ENCODE data around the gene MAIP1. TPM values are rescaled to one million over a fixed set of nuclear protein-coding genes. Genes with fewer than 3 reads are reported as not detected.
"Not testable (repeated sequence)": the region's sequence is repeated elsewhere in the genome, so short reads cannot be mapped to it uniquely, and the experiment has no call there.

The MAIP1 gene
- total RNA-seq: 10 to 100 TPM; 19.2 to 20.0 TPM

DNA sequence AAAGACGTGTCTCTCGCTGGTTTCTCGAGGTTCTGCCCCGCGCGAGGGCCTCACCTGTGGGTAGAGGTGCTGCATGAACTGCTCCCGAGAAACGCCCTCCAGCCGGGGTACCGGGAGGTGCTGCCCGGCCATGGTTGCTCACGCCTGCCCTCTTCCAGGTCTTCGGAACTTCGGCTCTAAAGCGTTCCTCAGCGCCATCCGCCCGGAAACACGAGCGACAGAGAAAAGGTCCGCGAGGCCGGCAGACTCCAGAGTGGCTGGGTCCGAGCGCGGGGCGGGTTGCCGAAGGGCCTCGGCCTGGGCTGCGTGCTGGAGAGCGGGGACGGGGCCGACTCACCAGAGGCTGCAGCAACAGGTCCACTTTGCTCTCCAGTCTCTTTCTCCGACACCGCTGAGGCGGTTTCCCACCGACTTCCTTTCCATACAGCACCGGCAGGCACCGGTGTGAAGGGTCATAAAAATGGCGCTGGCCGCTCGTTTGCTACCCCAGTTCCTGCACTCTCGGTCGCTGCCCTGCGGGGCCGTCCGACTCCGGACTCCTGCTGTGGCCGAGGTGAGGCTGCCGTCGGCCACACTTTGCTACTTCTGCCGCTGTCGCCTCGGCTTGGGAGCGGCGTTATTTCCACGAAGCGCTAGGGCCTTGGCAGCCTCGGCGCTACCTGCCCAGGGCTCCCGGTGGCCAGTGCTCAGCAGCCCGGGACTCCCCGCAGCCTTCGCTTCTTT lies at the start of gene MAIP1, which contains the start of gene TYW5:
TSS of gene MAIP1 (plus strand) at position 244 of the 723 bp plus-strand sequence. CDS start at position 461, 217 bp downstream.
TSS of gene TYW5 (minus strand) at position 153 of the 723 bp plus-strand sequence. CDS start at position 132, 21 bp downstream.
- peak; percentile 84 for ATAC-seq (ENCODE audit: low read depth)
- H3K4me1 Mint-ChIP-seq: peaks cover 40% of the 10 kb centered on the region
- peak; percentile 83 for DNase-seq
- H3K27ac Mint-ChIP-seq: peak within 1 kb of the TSS; percentile 86
- no peaks in the 10 kb centered on the region for H3K9me3 Mint-ChIP-seq
- POLR2A ChIA-PET: interaction anchor here (0.7 to 1.0 kb wide), 2 partner anchors 8 to 43 kb away, joined by 3 read pairs; no protein-coding TSS in a partner anchor
- peaks cover 4% of the 10 kb centered on the region for H3K36me3 Mint-ChIP-seq
- no peaks in the 10 kb centered on the region for H3K27me3 Mint-ChIP-seq
- H3K4me3 Mint-ChIP-seq: peak within 1 kb of the TSS; percentile 92

DNA sequence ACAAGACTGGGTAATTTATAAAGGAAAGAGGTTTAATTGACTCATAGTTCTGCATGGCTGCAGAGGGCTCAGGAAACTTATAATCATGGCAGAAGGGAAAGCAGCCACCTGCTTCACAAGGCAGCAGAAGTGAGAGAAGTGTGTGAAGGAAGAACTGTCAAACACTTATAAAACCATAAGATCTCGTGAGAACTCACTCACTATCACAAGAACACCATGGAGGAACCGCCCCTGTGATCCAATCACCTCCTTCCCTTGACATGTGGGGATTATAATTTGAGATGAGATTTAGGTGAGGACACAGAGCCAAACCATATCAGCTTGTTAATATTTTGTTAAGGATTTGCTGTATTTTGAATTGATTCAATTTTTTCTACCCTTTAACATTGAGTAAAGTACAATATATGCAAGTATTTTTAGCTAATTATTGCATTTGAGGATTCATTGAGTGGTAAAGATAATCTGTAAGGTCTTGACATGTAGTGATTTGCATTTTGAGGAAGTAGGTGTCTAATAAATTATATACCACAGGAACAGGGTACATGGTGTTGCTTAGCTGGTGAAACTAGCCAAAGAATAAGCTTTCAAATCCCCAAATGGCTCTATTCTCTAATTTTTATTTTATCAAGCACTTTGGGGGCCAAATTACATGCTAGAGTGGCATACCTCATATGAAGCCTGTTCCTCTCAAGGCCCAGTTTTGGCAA lies 48.2 kb upstream of the MAIP1 start:
- Mint-ChIP-seq H3K4me1 (peaks cover 8% of the 10 kb centered on the region), H3K4me3 (no peak overlapping the region), H3K9me3 (no peaks in the 10 kb centered on the region), H3K27me3 (peaks cover 35% of the 10 kb centered on the region), H3K36me3 (no peaks in the 10 kb centered on the region), H3K27ac (no peak overlapping the region)
- POLR2A ChIA-PET: no interaction called here
- DNase-seq (no peak), ATAC-seq (ENCODE audit: low read depth) (no peak)

GRCh38 chr2:199910338-199911051 lies 44.9 kb upstream of the MAIP1 start:
- H3K4me3 Mint-ChIP-seq: peak overlapping the region; percentile 94
- ATAC-seq (ENCODE audit: low read depth): no peak
- DNase-seq: no peak
- H3K27me3 Mint-ChIP-seq: peaks cover 22% of the 10 kb centered on the region
- H3K27ac Mint-ChIP-seq: peak overlapping the region; percentile 94
- H3K4me1 Mint-ChIP-seq: peaks cover 25% of the 10 kb centered on the region
- POLR2A ChIA-PET: interaction anchor here (1.5 kb wide), 1 partner anchor 557 kb away, joined by 4 read pairs; no protein-coding TSS in a partner anchor
- H3K9me3 Mint-ChIP-seq: no peaks in the 10 kb centered on the region
- H3K36me3 Mint-ChIP-seq: peaks cover 7% of the 10 kb centered on the region

- POLR2A ChIA-PET: interaction anchor here (1.5 kb wide), 1 partner anchor 556 kb away, joined by 4 read pairs; no protein-coding TSS in a partner anchor
- Mint-ChIP-seq H3K36me3 (peaks cover 14% of the 10 kb centered on the region), H3K4me3 (peak within 1 kb of the TSS; percentile 94), H3K27ac (peak within 1 kb of the TSS; percentile 94), H3K9me3 (no peaks in the 10 kb centered on the region), H3K4me1 (peaks cover 29% of the 10 kb centered on the region), H3K27me3 (peaks cover 16% of the 10 kb centered on the region)
- ATAC-seq (ENCODE audit: low read depth) (peak; percentile 88), DNase-seq (peak; percentile 88)
Measured at GRCh38 chr2:199911052-199911876, 44.1 kb upstream of the MAIP1 start, which contains the start of gene C2orf69. Gene C2orf69, plus strand, starts transcription at chr2:199911293. Its CDS starts 146 bp downstream, at chr2:199911439.

DNA sequence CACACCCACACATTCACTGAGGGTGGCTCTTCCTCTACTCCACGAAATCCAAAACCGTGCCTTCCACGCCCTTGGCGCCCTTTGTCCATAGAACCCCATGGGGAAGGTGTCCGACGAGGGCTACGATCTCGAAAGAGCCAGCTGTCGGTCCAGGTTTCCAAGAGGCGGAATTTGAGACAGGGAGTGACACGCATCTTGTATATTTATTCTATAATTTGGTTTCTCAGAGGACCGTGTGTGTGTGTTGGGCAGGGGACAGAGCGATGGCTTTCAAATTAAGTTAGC lies 43.6 kb upstream of the MAIP1 start:
- Mint-ChIP-seq H3K9me3 (peaks cover 1% of the 10 kb centered on the region), H3K27ac (peak overlapping the region; percentile 94), H3K27me3 (peaks cover 12% of the 10 kb centered on the region), H3K4me3 (peak overlapping the region; percentile 94), H3K4me1 (peaks cover 29% of the 10 kb centered on the region), H3K36me3 (peaks cover 20% of the 10 kb centered on the region)
- ATAC-seq (ENCODE audit: low read depth): no peak
- POLR2A ChIA-PET: interaction anchor here (1.5 kb wide), 1 partner anchor 556 kb away, joined by 4 read pairs; no protein-coding TSS in a partner anchor
- DNase-seq: no peak

DNA sequence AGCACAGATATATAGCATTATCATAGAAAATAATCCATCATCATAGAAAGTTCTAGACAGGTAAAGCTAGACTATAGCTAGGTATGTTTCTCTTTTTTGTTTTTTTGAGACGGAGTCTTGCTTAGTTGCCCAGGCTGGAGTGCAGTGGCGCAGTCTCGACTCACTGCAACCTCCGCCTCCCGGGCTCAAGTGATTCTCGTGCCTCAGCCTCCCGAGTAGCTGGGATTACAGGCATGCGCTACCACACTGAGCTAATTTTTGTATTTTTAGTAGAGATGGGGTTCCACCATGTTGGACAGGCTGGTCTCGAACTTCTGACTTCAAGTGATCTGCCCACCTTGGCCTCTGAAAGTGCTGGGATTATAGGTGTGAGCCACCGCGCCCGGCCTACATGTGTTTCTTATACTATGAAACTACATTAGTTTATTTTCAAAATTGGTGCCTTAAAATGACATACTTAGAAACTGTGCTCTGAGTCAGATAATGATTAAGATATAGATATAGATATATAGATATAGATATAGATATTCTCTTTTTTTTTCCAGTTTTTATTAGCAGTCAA lies 42.7 kb upstream of the MAIP1 start:
- Mint-ChIP-seq H3K36me3 (peaks cover 28% of the 10 kb centered on the region), H3K4me3 (peak overlapping the region; percentile 94), H3K4me1 (peaks cover 32% of the 10 kb centered on the region)
- not testable (repeated sequence) for DNase-seq; ATAC-seq (ENCODE audit: low read depth); H3K27me3 Mint-ChIP-seq; H3K27ac Mint-ChIP-seq; H3K9me3 Mint-ChIP-seq
- POLR2A ChIA-PET: interaction anchor here (0.9 kb wide), 1 partner anchor 42 kb away, joined by 3 read pairs; the partner anchor contains the start of genes MAIP1 and TYW5

DNA sequence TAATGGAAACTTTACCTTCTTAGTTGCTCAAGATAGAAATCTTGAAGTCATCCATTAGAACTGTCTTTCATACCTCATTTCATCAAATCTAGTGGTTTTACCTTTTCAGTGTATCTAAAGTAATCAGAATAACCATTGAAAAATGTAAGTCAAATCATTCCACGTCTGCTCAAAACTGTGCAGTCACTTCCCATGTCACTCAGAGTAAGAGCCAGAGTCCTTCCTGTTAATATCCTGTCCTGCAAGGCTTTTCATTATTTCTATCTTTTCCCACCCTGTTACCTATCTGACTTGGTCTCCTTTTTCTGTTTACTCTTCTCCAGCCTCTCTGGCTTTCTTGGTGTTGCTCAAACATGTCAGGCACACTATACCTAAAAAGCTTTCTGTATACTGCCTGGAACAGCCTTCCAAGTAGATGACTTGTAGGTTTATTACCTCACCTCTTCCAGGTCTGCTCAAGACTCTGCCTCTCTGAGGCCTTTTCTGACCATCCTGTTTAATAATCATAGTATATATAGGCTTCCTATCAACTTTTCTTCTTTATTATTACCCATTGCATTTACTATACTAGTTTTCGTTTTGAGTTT lies 40.9 kb upstream of the MAIP1 start:
- H3K27ac Mint-ChIP-seq: peak overlapping the region; percentile 29
- DNase-seq: no peak
- peak overlapping the region; percentile 10 for H3K4me3 Mint-ChIP-seq
- ATAC-seq (ENCODE audit: low read depth): no peak
- peaks cover 8% of the 10 kb centered on the region for H3K9me3 Mint-ChIP-seq
- H3K4me1 Mint-ChIP-seq: peaks cover 33% of the 10 kb centered on the region
- H3K36me3 Mint-ChIP-seq: peaks cover 42% of the 10 kb centered on the region
- peaks cover 2% of the 10 kb centered on the region for H3K27me3 Mint-ChIP-seq
- POLR2A ChIA-PET: no interaction called here

DNA sequence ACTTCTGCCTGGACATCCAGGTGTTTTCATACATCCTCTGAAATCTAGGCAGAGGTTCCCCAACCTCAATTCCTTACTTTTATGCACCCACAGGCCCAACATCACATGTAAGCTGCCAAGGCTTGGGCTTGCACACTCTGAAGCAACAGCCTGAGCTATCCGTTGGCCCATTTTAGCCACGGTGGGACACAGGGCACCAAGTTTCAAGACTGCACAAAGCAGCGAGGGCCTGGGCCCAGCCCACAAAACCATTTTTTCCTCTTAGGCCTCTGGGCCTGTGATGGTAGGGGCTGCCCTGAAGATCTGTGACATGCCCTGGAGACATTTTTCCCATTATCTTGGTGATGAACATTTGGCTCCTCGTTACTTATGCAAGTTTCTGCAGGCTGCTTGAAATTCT lies 38.4 kb upstream of the MAIP1 start:
- no peak for DNase-seq
- Mint-ChIP-seq H3K36me3 (peaks cover 53% of the 10 kb centered on the region), H3K27me3 (no peaks in the 10 kb centered on the region), H3K4me3 (no peak overlapping the region), H3K27ac (no peak overlapping the region), H3K4me1 (peaks cover 25% of the 10 kb centered on the region), H3K9me3 (peaks cover 8% of the 10 kb centered on the region)
- POLR2A ChIA-PET: no interaction called here
- ATAC-seq (ENCODE audit: low read depth): no peak

DNA sequence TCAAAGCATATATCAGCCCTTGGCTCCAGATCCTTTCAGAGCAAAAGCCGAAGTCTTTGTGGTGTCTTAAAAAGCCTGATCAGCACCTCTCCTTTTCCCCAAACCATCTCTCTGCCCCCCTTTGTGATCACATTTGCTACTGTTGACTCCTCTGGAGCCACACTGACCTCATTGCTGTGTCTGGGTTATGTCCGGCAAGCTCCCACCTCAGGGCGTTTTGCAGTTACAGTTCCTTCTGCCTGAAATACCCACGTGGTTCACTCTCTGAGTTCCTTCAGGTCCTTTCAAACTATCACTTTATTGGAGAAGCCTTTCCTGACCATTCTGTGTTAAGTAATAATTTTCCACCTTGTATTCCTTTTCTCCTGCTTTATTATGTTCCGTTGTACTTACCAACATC lies 32.5 kb upstream of the MAIP1 start:
- Mint-ChIP-seq H3K4me1 (peaks cover 6% of the 10 kb centered on the region), H3K36me3 (peaks cover 35% of the 10 kb centered on the region), H3K27me3 (no peaks in the 10 kb centered on the region), H3K27ac (no peak overlapping the region), H3K4me3 (no peak overlapping the region), H3K9me3 (peaks cover 2% of the 10 kb centered on the region)
- POLR2A ChIA-PET: no interaction called here
- DNase-seq (no peak), ATAC-seq (ENCODE audit: low read depth) (no peak)

- Mint-ChIP-seq H3K4me1 (peaks cover 6% of the 10 kb centered on the region), H3K36me3 (peaks cover 27% of the 10 kb centered on the region), H3K27me3 (no peaks in the 10 kb centered on the region), H3K9me3 (no peaks in the 10 kb centered on the region), H3K27ac (no peak overlapping the region), H3K4me3 (no peak overlapping the region)
- DNase-seq: no peak
- no peak for ATAC-seq (ENCODE audit: low read depth)
- POLR2A ChIA-PET: no interaction called here
Measured at GRCh38 chr2:199923924-199924323, 31.5 kb upstream of the MAIP1 start.

GRCh38 chr2:199926806-199927205 lies 28.6 kb upstream of the MAIP1 start:
- Mint-ChIP-seq H3K4me3 (no peak overlapping the region), H3K27ac (no peak overlapping the region), H3K36me3 (peaks cover 14% of the 10 kb centered on the region), H3K4me1 (peaks cover 5% of the 10 kb centered on the region), H3K9me3 (no peaks in the 10 kb centered on the region), H3K27me3 (no peaks in the 10 kb centered on the region)
- POLR2A ChIA-PET: interaction anchor here (0.7 kb wide), 1 partner anchor 48 kb away, joined by 5 read pairs; no protein-coding TSS in a partner anchor
- ATAC-seq (ENCODE audit: low read depth) (no peak), DNase-seq (no peak)

DNA sequence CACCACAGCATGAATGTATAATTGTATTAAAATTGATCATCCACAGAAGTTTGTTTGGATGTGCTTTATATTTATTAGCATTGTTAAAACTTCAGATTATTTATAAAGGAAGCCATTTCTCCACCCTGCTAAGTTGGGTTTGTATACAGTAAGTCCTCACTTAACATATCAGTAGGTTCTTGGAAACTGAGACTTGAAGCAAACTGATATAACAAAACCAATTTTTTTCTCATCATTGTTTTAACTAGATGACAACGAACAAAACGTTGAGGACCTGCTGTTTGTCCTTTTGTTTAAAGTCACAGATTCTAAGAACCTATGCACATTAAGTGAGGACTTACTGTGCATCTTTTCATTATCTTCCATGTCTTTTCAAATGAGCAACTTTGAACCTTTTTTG lies 27.2 kb upstream of the MAIP1 start:
- H3K27ac Mint-ChIP-seq: no peak overlapping the region
- no peak overlapping the region for H3K4me3 Mint-ChIP-seq
- POLR2A ChIA-PET: no interaction called here
- no peaks in the 10 kb centered on the region for H3K27me3 Mint-ChIP-seq
- peaks cover 5% of the 10 kb centered on the region for H3K4me1 Mint-ChIP-seq
- ATAC-seq (ENCODE audit: low read depth): no peak
- peaks cover 13% of the 10 kb centered on the region for H3K36me3 Mint-ChIP-seq
- H3K9me3 Mint-ChIP-seq: no peaks in the 10 kb centered on the region
- DNase-seq: no peak
